OCI-LY3 (cell line): ENCODE data around the gene NTNG1.

Source experiments
- EZH2phosphoT487 ChIP-seq: fragments of 200-600 bp; shearing (Covaris generic); IDR thresholded peaks from 2 replicates; pipeline ENCODE4 v1.6.1; 2018; ENCODE audit warnings: antibody characterized with exemption, mixed run types, low read depth
- TF ChIP-seq, protein P1 (sequence below): fragments of 200-600, 300-600 bp; sonication (generic); IDR thresholded peaks from 2 replicates; pipeline ENCODE4 v1.5.1; 2014; ENCODE audit warnings: antibody characterized with exemption, low read length, low read depth

DNA sequence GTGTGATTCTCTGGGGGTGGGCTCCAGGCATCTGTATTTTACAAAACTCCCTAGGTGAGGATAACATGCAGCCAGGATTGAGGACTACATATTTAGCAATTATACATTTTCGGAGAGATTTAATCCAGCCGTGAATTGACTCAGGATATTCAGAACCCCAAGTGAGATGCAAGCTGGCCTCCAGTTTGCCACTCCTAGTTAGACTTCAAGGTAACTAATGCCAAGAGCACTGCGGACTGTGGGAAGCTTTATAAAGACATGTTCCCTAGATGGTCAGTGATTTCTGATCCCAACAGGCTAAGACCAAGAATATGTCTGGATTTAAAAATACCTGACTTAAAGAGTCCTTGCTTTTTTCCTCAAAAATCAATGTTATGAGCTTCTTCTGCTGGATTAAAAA lies 308.5 kb downstream of the NTNG1 start:
- TF ChIP-seq, protein P1, sequence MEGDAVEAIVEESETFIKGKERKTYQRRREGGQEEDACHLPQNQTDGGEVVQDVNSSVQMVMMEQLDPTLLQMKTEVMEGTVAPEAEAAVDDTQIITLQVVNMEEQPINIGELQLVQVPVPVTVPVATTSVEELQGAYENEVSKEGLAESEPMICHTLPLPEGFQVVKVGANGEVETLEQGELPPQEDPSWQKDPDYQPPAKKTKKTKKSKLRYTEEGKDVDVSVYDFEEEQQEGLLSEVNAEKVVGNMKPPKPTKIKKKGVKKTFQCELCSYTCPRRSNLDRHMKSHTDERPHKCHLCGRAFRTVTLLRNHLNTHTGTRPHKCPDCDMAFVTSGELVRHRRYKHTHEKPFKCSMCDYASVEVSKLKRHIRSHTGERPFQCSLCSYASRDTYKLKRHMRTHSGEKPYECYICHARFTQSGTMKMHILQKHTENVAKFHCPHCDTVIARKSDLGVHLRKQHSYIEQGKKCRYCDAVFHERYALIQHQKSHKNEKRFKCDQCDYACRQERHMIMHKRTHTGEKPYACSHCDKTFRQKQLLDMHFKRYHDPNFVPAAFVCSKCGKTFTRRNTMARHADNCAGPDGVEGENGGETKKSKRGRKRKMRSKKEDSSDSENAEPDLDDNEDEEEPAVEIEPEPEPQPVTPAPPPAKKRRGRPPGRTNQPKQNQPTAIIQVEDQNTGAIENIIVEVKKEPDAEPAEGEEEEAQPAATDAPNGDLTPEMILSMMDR, result no peak
- TF ChIP-seq EZH2phosphoT487, result no peak
